ENCODE data around the gene ETNK2. TPM values are rescaled to one million over a fixed set of nuclear protein-coding genes. Genes with fewer than 3 reads are reported as not detected.
A peak's percentile ranks its signal among the peaks of the same experiment; 100 is the strongest.
"Not testable (repeated sequence)": the region's sequence is repeated elsewhere in the genome, so short reads cannot be mapped to it uniquely, and the experiment has no call there.

ETNK2 gene
- total RNA-seq, 1 experiment from 2014 or later = 9.4 TPM

DNA sequence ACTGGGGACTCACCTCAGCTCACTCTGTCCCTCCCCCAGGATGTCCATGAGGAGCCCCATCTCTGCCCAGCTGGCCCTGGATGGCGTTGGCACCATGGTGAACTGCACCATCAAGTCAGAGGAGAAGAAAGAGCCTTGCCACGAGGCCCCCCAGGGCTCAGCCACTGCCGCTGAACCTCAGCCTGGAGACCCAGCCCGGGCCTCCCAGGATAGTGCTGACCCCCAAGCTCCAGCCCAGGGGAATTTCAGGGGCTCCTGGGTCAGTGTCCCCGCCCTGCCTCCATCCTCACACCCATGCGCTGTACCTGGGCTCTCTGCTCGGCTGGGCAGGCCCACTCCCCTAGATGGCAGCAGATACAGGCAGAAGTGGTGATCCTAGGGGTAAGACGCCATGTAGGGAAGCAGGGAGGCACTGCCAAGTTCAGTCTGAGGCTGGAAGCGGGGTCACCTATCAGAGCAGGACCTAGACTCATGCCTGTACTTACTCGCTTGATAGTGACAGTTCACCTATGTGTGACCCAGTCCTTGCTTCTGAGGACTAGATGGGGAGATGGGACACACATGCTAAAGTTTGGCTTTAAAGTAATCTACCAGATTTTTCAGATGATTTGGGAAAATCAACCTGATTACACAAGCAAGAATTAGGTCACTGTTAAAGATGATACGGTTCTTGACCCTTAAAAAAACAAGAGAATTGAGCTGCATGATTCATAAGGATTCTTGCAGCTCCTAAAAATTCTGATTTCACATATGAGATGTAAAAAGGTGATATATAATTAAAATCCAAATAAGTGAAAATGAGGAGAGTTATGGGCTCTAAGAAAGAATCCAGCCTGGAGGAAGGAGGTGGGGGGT is 38.7 kb downstream of the ETNK2 start:
- Histone ChIP-seq H3K4me1 (no peaks in the 10 kb centered on the region), H3K4me3 (no peak overlapping the region), H3K27ac (no peak overlapping the region), H3K9me3 (replicated peaks) (no peaks in the 10 kb centered on the region), H3K36me3 (0 out of 2 replicates have a peak, but pooled peaks cover 4% of the 10 kb centered on the region), H3K27me3 (no peaks in the 10 kb centered on the region)
- no peak for DNase-seq

DNA sequence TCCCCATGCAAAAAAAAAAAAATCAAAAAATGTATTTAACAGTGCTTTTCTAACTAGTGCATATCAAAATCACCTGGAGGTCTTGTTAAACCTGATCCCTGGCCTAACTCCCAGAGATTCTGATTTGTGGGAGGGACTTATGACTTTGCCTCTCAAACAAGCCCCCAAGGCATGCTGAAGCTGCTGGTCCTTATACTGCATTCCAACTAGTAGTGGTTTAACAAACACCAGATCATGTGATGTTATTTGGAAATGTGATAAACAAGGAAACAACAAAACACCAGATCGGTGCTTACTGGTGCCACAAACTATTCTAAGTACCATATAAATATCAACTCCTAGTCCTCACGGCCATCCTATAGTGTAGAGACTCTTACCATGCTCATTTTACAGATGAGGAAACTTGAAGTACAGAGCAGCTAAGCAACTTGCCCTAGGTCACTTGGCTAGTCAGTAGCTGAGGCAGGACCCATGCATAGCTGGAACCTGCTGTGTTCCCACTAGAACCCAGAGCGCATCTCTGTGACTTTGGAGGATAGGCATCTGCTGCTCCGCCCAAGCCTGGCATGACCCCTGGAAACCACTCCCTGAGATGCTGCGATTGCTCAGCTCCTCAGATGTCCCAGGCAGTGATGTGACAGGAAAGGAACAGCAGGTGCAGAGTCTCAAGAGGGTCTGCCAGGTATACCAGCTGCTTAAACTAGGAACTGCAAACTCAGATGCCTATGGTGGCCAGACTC is 40.8 kb downstream of the ETNK2 start:
- H3K36me3 ChIP-seq = no peaks in the 10 kb centered on the region
- H3K27me3 ChIP-seq = no peaks in the 10 kb centered on the region
- no peak for DNase-seq
- no peaks in the 10 kb centered on the region for H3K4me1 ChIP-seq
- no peak overlapping the region for H3K27ac ChIP-seq
- H3K9me3 ChIP-seq (replicated peaks) = no peaks in the 10 kb centered on the region
- H3K4me3 ChIP-seq = no peak overlapping the region

DNA sequence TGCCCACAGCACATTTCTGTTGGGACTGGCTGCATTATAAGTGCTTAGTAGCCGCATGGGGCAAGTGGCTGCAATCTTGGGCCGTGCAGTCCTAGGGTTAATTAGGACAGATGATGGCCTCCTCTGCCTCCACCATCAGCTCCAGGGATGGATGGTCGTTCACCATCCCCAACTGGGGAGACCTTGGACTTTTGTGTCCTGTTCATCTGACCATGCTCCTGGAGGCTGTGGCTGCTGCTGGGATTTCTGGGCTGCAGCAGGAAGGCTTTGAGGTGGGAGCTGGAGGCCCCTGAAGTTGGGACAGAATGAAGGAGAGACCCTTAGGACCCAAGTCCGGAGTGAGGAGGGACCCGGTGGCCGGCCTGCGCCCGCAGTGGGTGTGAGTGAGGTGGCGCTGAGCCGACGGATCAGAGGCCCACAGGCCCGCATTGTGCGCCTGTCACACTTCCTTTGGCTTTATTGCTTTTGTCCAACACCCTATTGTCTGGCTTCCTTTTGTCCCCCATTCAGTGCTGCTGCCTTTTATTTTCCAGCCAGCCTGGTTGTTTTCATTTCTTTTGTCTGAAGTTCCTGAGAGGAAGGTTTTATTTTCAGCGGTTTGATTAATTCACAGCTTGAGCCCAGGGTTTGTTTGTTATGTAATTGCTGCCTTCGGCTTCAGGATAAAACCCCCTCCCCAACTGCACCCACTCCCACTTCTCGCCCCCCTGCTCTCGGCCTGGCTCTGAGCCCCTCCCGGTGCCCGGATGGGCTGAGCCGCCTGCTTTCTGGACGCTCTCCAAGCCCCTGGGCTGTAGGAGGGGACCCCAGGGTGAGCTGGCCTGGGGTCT is 43.3 kb downstream of the ETNK2 start:
- Histone ChIP-seq H3K4me1 (peaks cover 12% of the 10 kb centered on the region), H3K9me3 (replicated peaks) (no peaks in the 10 kb centered on the region), H3K36me3 (no peaks in the 10 kb centered on the region), H3K27ac (no peak overlapping the region), H3K4me3 (no peak overlapping the region), H3K27me3 (no peaks in the 10 kb centered on the region)
- no peak for DNase-seq

DNA sequence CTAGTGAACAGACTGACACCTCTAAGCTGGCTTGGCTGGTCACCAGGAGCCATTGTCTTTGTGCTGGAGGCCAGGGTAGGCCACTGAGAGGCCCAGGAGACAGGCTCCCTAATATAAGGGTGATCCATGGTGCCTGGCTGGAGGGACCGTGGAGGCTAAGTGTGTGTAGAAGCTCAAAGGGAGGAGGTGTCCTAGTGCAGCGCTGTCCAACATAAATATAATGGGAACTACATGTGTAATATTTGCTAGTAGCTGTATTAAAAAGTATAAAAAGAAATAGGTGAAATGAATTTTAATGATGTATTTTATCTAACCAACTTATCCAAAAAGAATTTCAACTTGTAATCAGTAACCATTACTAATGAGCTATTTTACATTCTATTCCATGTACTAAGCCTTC is 44.0 kb downstream of the ETNK2 start:
- Histone ChIP-seq H3K27ac (no peak overlapping the region), H3K9me3 (replicated peaks) (no peaks in the 10 kb centered on the region), H3K36me3 (no peaks in the 10 kb centered on the region), H3K4me3 (no peak overlapping the region), H3K4me1 (peaks cover 16% of the 10 kb centered on the region), H3K27me3 (no peaks in the 10 kb centered on the region)
- no peak for DNase-seq

DNA sequence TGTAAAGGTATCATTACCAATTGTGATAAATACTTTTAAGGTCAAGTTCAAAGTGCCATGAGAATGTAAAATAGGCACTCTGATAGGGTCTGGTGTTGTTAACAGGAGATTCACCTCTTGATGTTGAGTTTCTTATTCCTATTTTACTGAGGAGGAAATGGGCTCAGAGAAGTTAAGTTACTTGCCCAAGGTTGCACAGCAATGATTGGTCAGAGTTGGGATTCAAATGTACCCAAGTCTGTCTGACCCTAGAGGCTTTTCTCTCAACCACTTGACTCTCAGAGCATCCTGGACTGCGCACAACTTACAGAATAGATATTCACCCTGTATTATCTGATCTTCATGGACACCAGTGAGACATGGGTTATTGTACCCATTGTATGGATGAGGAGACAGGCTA is 45.0 kb downstream of the ETNK2 start:
- Histone ChIP-seq H3K9me3 (replicated peaks) (no peaks in the 10 kb centered on the region), H3K27ac (no peak overlapping the region), H3K27me3 (no peaks in the 10 kb centered on the region), H3K4me3 (no peak overlapping the region), H3K36me3 (no peaks in the 10 kb centered on the region), H3K4me1 (peaks cover 18% of the 10 kb centered on the region)
- no peak for DNase-seq

DNA sequence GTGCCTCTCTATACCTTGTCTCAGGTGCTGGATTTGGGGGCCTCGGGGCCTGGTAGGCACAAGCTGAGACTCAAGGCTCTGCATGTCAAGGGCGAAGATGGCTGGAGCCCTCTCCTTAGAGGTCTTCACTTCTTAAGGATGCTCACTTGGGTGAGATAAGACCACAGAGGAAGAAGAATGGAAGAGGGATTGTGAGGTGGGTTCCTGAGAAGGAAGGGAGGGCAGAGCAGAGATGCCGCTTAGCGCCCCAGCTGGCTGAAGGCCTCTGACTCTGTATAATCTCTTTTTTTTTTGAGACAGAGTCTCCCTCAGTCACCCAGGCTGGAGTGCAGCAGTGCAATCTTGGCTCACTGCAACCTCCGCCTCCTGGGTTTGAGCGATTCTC is 46.7 kb downstream of the ETNK2 start:
- Histone ChIP-seq H3K4me3 (no peak overlapping the region), H3K9me3 (replicated peaks) (no peaks in the 10 kb centered on the region), H3K4me1 (peaks cover 18% of the 10 kb centered on the region), H3K36me3 (no peaks in the 10 kb centered on the region), H3K27ac (no peak overlapping the region; the same call in 1 of the 2 replicates), H3K27me3 (no peaks in the 10 kb centered on the region)
- DNase-seq = no peak

DNA sequence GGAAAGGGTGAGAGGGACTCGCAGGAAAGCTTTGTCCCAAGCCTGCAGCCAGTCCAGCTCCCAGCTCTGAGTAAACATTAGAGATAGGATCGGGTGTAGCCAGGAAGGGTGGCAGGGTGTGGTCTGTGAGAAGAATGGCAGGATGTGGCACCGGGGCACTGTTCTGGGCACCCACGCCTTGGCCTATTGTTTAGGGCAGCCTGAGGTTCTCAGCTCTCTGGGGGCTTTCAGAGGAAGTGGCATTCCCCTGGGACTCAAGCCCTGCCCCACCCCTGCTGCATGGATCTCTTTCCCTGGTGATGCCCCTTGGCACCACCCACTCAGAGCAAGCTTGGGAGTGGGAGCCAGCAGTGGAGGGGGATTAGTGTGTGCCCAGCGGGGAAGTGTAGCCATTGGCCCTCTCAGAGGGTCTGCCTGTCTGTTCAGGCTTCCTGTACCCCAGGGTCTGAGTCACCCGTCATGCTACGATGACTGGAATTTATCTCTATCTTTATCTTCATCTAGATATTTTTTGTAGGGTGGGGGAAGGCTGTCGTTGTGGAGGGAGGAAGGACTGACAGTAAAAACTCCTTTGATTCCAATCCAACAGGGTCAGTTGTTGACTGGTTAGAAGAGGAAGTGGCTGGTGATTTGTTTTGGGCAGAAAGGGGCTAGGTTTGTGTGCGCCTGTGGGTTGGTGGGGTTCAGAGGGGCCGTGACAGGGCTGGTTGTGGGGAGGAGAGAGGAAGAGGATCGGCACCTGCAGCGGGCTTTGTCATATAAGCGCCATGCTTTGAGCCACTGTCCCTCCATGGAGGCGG is 47.3 kb downstream of the ETNK2 start:
- H3K27ac ChIP-seq = peak overlapping the region; percentile 43
- DNase-seq = peak in 1 of 2 experiments; percentile 38

DNA sequence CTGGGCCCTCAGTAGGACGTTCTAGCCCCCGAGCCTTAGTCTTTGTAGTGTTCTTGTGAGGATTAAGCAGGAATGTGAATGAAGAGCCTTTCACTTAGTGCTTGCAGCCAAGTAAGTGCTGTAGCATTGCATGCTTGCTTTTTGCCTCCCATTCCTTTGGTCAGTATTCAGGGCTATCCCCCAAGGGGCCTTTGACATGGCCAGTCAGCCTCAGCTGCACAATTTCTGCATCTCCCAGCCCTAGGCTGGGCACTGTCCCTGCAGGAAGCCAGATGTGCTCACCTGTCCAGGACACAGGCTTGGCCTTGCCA is 48.5 kb downstream of the ETNK2 start:
- no peak overlapping the region for H3K27ac ChIP-seq
- no peak overlapping the region for H3K4me3 ChIP-seq
- no peaks in the 10 kb centered on the region for H3K27me3 ChIP-seq
- DNase-seq = no peak
- peaks cover 18% of the 10 kb centered on the region for H3K4me1 ChIP-seq
- H3K9me3 ChIP-seq (replicated peaks) = no peaks in the 10 kb centered on the region
- no peaks in the 10 kb centered on the region for H3K36me3 ChIP-seq

More for the DNA sequence above, 47.3 kb downstream of the ETNK2 start:
- peaks cover 18% of the 10 kb centered on the region for H3K4me1 ChIP-seq
- no peak overlapping the region for H3K4me3 ChIP-seq
- no peaks in the 10 kb centered on the region for H3K9me3 ChIP-seq (replicated peaks)
- H3K27me3 ChIP-seq = no peaks in the 10 kb centered on the region
- H3K36me3 ChIP-seq = no peaks in the 10 kb centered on the region

DNA sequence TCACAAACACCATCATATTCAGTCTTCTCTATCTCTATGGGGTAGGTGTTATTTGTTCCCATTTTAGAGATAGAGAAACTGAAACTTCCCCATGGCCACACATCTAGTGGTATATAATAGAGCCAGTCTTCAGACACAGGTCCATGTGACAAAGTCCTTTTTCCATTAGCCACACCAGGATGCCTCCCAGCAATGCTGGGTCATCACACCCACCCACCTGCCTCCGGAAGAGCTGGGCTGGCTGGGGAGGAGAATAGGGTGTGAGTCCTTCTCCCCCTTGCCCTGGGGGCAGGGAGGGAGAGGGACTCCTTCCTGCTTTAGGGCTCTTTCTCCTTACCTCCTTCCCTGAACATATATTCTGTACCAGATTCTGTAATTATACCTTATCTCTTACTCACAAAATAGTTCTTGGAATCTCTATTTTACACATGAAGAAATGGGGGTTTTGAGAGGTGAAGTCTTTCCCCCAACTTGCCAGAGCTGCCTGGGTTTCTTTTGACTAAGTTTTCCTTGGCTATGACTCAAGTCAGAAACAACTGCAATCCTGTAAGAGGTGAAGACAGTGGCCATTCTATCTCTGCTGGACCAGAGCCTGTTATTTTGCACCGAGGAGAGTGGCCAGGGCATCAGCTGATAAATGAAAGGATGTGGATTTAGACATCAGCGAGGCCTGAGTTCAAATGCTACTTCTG is 49.0 kb downstream of the ETNK2 start:
- Histone ChIP-seq H3K36me3 (no peaks in the 10 kb centered on the region), H3K27ac (no peak overlapping the region), H3K9me3 (replicated peaks) (no peaks in the 10 kb centered on the region), H3K4me3 (no peak overlapping the region), H3K27me3 (no peaks in the 10 kb centered on the region), H3K4me1 (peaks cover 18% of the 10 kb centered on the region)
- DNase-seq = no peak

DNA sequence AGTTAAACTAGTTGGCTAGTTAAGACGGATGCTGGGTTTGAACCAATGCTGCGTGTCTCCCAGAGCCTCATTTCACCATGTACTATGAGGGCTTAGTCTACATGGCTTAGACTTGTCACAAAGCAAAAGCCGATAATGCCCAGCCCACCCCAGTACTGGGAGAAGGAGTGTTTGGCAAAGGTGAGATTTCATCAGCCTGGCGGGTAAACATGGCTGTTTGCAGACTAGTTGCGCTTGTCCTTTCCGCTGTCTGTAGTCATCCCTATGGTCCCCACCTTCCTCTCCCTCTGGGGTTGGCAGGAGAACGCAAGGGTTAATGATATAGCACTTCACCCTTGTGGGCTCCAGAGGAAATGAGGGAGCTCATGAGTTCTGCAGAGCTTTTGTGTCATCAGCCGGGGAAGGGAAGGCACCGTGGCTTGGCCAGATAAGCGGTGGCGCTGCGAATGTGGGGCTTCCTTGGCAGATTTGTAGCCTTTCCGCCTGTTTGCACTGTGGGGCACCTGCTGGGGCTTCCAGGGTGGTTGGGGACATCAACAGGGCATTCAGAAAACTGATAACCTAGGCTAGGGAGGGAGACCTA is 49.7 kb downstream of the ETNK2 start:
- no peaks in the 10 kb centered on the region for H3K9me3 ChIP-seq (replicated peaks)
- H3K27ac ChIP-seq = no peak overlapping the region
- peaks cover 18% of the 10 kb centered on the region for H3K4me1 ChIP-seq
- no peak for DNase-seq
- no peaks in the 10 kb centered on the region for H3K27me3 ChIP-seq
- no peaks in the 10 kb centered on the region for H3K36me3 ChIP-seq
- H3K4me3 ChIP-seq = no peak overlapping the region

DNA sequence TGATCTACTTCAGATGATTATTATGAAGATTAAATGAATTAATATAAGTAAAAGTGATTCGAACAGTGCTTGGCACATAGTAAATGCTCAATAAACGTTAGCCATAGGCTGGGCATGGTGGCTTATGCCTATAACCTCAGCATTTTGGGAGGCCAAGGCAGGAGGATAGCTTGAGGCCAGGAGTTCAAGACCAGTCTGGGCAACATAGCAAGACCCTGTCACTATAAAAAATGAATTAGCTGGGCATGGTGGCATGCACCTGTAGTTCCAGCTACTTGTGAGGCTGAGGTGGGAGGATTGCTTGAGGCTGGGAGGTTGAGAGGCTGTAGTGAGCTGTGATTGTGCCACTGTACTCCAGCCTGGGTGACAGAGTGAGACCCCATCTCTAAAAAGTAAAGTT is 52.1 kb downstream of the ETNK2 start:
- H3K4me3 ChIP-seq; DNase-seq; H3K36me3 ChIP-seq; H3K9me3 ChIP-seq (replicated peaks); H3K27ac ChIP-seq; H3K27me3 ChIP-seq: not testable (repeated sequence)
- peaks cover 28% of the 10 kb centered on the region for H3K4me1 ChIP-seq

DNA sequence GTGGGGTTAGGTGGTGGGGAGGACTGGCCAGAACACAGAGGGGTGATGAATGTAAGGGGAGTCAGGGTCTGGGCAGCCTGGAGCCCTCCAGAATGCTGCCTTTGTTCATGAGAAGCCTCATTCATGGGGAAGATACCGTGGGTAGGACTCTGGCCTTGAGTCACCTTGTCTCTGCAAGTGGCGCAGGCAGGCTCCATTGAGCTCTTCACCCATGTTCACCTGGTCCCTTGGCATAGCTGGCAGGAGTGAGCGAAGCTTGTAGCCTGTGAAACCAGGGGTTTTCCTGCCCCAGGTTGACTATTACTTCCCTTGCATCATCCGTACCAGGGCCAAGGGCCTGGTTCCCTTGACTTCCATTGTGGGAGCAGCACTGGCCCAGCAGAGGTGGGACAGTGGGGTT is 53.2 kb downstream of the ETNK2 start:
- H3K9me3 ChIP-seq (replicated peaks) = no peaks in the 10 kb centered on the region
- H3K4me1 ChIP-seq = peaks cover 30% of the 10 kb centered on the region
- H3K36me3 ChIP-seq = no peaks in the 10 kb centered on the region
- no peaks in the 10 kb centered on the region for H3K27me3 ChIP-seq
- no peak overlapping the region for H3K27ac ChIP-seq
- no peak for DNase-seq
- H3K4me3 ChIP-seq = no peak overlapping the region

DNA sequence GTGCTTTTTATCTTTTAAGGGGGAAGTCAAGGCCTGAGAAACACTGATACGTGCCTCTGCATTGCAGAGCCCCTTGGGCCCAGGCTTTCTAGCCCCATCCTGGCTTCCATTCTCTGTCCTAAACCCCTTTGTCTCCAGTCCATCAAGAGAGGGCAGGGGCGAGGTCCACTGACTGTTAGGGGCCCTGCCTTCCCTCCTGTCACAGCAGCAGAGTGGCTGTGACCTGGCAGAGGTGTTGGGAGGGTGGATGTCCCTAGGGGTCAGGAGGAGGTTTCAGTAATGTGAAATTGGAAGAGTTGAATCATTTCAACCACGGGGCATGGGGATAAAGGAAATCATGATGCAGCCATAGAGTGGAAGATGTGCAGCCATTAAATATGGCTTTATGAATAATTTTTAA is 54.9 kb downstream of the ETNK2 start:
- peaks cover 35% of the 10 kb centered on the region for H3K4me1 ChIP-seq
- H3K9me3 ChIP-seq (replicated peaks) = no peaks in the 10 kb centered on the region
- H3K27me3 ChIP-seq = no peaks in the 10 kb centered on the region
- no peak for DNase-seq
- no peak overlapping the region for H3K4me3 ChIP-seq
- no peaks in the 10 kb centered on the region for H3K36me3 ChIP-seq
- no peak overlapping the region for H3K27ac ChIP-seq

All from SJCRH30 (cell line).